Keratinocyte (primary cell): ENCODE data around the gene P4HA3. TPM values are rescaled to one million over a fixed set of nuclear protein-coding genes. Genes with fewer than 3 reads are reported as not detected.

Experiments used
- DNase-seq: peaks from one replicate; pipeline ENCODE4 v3.0.0-alpha.2; 2011; ENCODE audit warnings: low read depth, missing footprints, low spot score
- FAIRE-seq: peaks from 2 replicates; lab custom pipeline; 2011; peaks lifted over from hg19 to GRCh38; lab: Jason Lieb, UNC
- H2AFZ ChIP-seq: 2 replicates; pipeline ENCODE4 v1.6.0; 2012; ENCODE audit warnings: low read length, control low read depth, inconsistent platforms; ENCODE audit not compliant: control insufficient read depth
- H3K27ac ChIP-seq: 2 replicates; pipeline ENCODE4 v1.5.1; 2011; ENCODE audit warnings: low read length; ENCODE audit not compliant: control insufficient read depth, insufficient read depth
- H3K27me3 ChIP-seq: 3 replicates; pipeline ENCODE4 v1.6.0; 2011; ENCODE audit warnings: low read length; ENCODE audit not compliant: control insufficient read depth, insufficient read depth; ENCODE audit errors: extremely low read depth
- H3K36me3 ChIP-seq, 2 experiments: 2 replicates in 1 of 2; 3 replicates in 1 of 2; pipeline ENCODE4 v1.5.1; 2011; ENCODE audit warnings: low read length in 2 of 2, mild to moderate bottlenecking in 1 of 2; ENCODE audit not compliant: control insufficient read depth in 2 of 2, insufficient read depth in 2 of 2; ENCODE audit errors: extremely low read depth in 1 of 2
- H3K4me1 ChIP-seq: 3 replicates; pipeline ENCODE4 v1.5.1; 2011; ENCODE audit warnings: low read length; ENCODE audit not compliant: control insufficient read depth, insufficient read depth; ENCODE audit errors: extremely low read depth
- H3K4me2 ChIP-seq: 3 replicates; pipeline ENCODE4 v1.6.0; 2011; ENCODE audit warnings: low read depth, low read length; ENCODE audit not compliant: control insufficient read depth, insufficient read depth; ENCODE audit errors: extremely low read depth
- H3K4me3 ChIP-seq, 3 experiments: fragments of 200-600 bp in 1 of 3; sonication (generic) in 1 of 3; 2 replicates in 2 of 3; 3 replicates in 1 of 3; pipeline ENCODE4 v1.5.1; 2011 to 2016; ENCODE audit warnings: low read length in 3 of 3, mild to moderate bottlenecking in 3 of 3, control low read depth in 2 of 3, inconsistent platforms in 1 of 3, low read depth in 1 of 3, mixed read lengths in 1 of 3, mixed run types in 1 of 3, moderate library complexity in 1 of 3; ENCODE audit not compliant: control insufficient read depth in 2 of 3, insufficient read depth in 2 of 3; ENCODE audit errors: extremely low read depth in 1 of 3
- H3K79me2 ChIP-seq: 2 replicates; pipeline ENCODE4 v1.6.0; 2012; ENCODE audit warnings: low read length; ENCODE audit not compliant: control insufficient read depth, insufficient read depth
- H3K9ac ChIP-seq: 3 replicates; pipeline ENCODE4 v1.6.0; 2011; ENCODE audit warnings: low read length; ENCODE audit not compliant: control insufficient read depth, insufficient read depth; ENCODE audit errors: extremely low read depth
- H3K9me1 ChIP-seq: 3 replicates; pipeline ENCODE4 v1.6.0; 2011; ENCODE audit warnings: low read length; ENCODE audit not compliant: control insufficient read depth, insufficient read depth; ENCODE audit errors: extremely low read depth
- H3K9me3 ChIP-seq: 2 replicates; pipeline ENCODE4 v1.5.1; 2012; ENCODE audit warnings: low read depth, low read length; ENCODE audit not compliant: control insufficient read depth
- H4K20me1 ChIP-seq: 3 replicates; pipeline ENCODE4 v1.6.0; 2011; ENCODE audit warnings: low read length; ENCODE audit not compliant: control insufficient read depth, insufficient read depth; ENCODE audit errors: extremely low read depth
- EZH2 ChIP-seq: IDR thresholded peaks from one replicate; pipeline ENCODE4 v1.6.1; 2012; ENCODE audit warnings: inconsistent platforms, mild to moderate bottlenecking, low read length, moderate library complexity
- dilution Hi-C: fragments of 300-500 bp; cut with MboI; formaldehyde crosslinking; loops from one replicate; pipeline ENCODE4 v1.7.0; 2020; ENCODE audit warnings: low sequenced_read_pairs; ENCODE audit not compliant: extremely low pct_ligation_motif_present
- polyA plus RNA-seq, 5 experiments: library from polyadenylated mRNA; depleted of rRNA in 3 of 5; stranded (reverse) in 3 of 5; stranded (forward) in 1 of 5; unstranded in 1 of 5; fragments of >200 nt; gene quantifications; 1 replicate in 1 of 5; 2 replicates in 3 of 5; 3 replicates in 1 of 5; pipeline versions ENCODE4 v1.2.1 to v1.2.3, GENCODE V29; 2011 to 2012; ENCODE audit warnings: missing spikeins in 2 of 5, low read depth in 1 of 5, low replicate concordance in 1 of 5
- TF ChIP-seq, protein P1 (sequence below), 3 experiments: IDR thresholded peaks in 1 of 3; conservative IDR thresholded peaks in 1 of 3; optimal IDR thresholded peaks in 1 of 3; 2 replicates in 2 of 3; 3 replicates in 1 of 3; pipeline versions ENCODE3 to v1.5.1; 2011; ENCODE audit warnings: low read length in 3 of 3, mild to moderate bottlenecking in 3 of 3, moderate library complexity in 2 of 3, control low read depth in 1 of 3, inconsistent platforms in 1 of 3; ENCODE audit not compliant: insufficient read depth in 2 of 3; ENCODE audit errors: extremely low read depth in 1 of 3

P4HA3 gene
- polyA plus RNA-seq, 1 donor (not counting 4 experiments of a cell fraction or from before 2014, with no cell fraction given), result 0.14 TPM

- no peaks in the 10 kb centered on the region for H3K9me1 ChIP-seq
- H3K27ac ChIP-seq, result no peak overlapping the region
- H3K4me1 ChIP-seq, result peaks cover 9% of the 10 kb centered on the region
- dilution Hi-C loops, result no loop called here
- no peak overlapping the region for H3K9ac ChIP-seq
- no peak overlapping the region for H3K4me2 ChIP-seq
- no peaks in the 10 kb centered on the region for H3K36me3 ChIP-seq
- no peak for FAIRE-seq
- DNase-seq, result no peak
- H3K9me3 ChIP-seq, result no peaks in the 10 kb centered on the region
- H3K27me3 ChIP-seq, result no peaks in the 10 kb centered on the region
- H4K20me1 ChIP-seq, result no peaks in the 10 kb centered on the region
- no peaks in the 10 kb centered on the region for H3K79me2 ChIP-seq
- TF ChIP-seq, protein P1, sequence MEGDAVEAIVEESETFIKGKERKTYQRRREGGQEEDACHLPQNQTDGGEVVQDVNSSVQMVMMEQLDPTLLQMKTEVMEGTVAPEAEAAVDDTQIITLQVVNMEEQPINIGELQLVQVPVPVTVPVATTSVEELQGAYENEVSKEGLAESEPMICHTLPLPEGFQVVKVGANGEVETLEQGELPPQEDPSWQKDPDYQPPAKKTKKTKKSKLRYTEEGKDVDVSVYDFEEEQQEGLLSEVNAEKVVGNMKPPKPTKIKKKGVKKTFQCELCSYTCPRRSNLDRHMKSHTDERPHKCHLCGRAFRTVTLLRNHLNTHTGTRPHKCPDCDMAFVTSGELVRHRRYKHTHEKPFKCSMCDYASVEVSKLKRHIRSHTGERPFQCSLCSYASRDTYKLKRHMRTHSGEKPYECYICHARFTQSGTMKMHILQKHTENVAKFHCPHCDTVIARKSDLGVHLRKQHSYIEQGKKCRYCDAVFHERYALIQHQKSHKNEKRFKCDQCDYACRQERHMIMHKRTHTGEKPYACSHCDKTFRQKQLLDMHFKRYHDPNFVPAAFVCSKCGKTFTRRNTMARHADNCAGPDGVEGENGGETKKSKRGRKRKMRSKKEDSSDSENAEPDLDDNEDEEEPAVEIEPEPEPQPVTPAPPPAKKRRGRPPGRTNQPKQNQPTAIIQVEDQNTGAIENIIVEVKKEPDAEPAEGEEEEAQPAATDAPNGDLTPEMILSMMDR (optimal IDR thresholded peaks at IDR 0.05 in 1 of 3, IDR thresholded peaks at IDR 0.05 in 1 of 3, conservative IDR thresholded peaks at IDR 0.05 in 1 of 3; ENCODE audit: extremely low read depth in 1 of 3, insufficient read depth in 2 of 3, low read length in 3 of 3), result no peak
- no peak for TF ChIP-seq EZH2
- H2AFZ ChIP-seq, result no peak overlapping the region
- H3K4me3 ChIP-seq, result no peak overlapping the region
These were observed 32.7 kb downstream of the P4HA3 start for GRCh38 chr11:74278721-74279161.

DNA sequence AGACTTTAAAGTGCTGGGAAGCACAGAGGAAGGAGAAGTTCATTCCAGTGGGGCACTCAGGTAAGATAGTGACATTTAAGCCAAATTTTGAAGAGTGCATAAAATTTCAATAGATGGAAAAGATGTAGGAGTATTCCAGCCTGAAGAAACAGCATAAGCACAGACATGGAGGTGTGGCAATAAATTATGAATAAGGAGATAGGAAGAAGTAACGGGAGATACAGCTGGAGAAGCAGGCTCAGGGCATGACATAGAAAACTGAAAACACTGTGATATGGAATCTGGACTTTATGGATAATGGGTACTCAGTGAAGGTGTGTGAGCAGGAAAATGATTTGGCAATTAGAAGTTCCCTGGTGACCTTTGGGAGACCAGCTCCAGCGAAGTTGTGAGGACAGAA lies 33.3 kb downstream of the P4HA3 start:
- peaks cover 9% of the 10 kb centered on the region for H3K4me1 ChIP-seq
- H3K27me3 ChIP-seq, result no peaks in the 10 kb centered on the region
- no peak overlapping the region for H3K4me3 ChIP-seq
- H3K36me3 ChIP-seq, result no peaks in the 10 kb centered on the region
- no peak overlapping the region for H3K9ac ChIP-seq
- no peak for TF ChIP-seq EZH2
- TF ChIP-seq, protein P1 (optimal IDR thresholded peaks at IDR 0.05 in 1 of 3, IDR thresholded peaks at IDR 0.05 in 1 of 3, conservative IDR thresholded peaks at IDR 0.05 in 1 of 3; ENCODE audit: extremely low read depth in 1 of 3, insufficient read depth in 2 of 3, low read length in 3 of 3), result no peak
- DNase-seq (no peak), FAIRE-seq (no peak)
- H2AFZ ChIP-seq, result no peak overlapping the region
- no peaks in the 10 kb centered on the region for H4K20me1 ChIP-seq
- dilution Hi-C loops, result no loop called here
- no peaks in the 10 kb centered on the region for H3K9me1 ChIP-seq
- no peak overlapping the region for H3K4me2 ChIP-seq
- no peaks in the 10 kb centered on the region for H3K9me3 ChIP-seq
- no peaks in the 10 kb centered on the region for H3K79me2 ChIP-seq
- no peak overlapping the region for H3K27ac ChIP-seq
